Astrocyte (in vitro differentiated cells and primary cell): ENCODE data around the gene TMEM156.

Experiments
- EZH2 ChIP-seq: IDR thresholded peaks from 2 replicates; pipeline ENCODE4 v1.6.1; 2012; ENCODE audit warnings: mild to moderate bottlenecking, low read length, inconsistent platforms; ENCODE audit not compliant: insufficient read depth
- TF ChIP-seq, protein P1 (sequence below): IDR thresholded peaks from 2 replicates; pipeline ENCODE4 v1.5.1; 2011; ENCODE audit warnings: low read depth, mild to moderate bottlenecking, inconsistent platforms, low read length, moderate library complexity; ENCODE audit not compliant: insufficient read depth

- no peak for TF ChIP-seq EZH2
- TF ChIP-seq, protein P1, sequence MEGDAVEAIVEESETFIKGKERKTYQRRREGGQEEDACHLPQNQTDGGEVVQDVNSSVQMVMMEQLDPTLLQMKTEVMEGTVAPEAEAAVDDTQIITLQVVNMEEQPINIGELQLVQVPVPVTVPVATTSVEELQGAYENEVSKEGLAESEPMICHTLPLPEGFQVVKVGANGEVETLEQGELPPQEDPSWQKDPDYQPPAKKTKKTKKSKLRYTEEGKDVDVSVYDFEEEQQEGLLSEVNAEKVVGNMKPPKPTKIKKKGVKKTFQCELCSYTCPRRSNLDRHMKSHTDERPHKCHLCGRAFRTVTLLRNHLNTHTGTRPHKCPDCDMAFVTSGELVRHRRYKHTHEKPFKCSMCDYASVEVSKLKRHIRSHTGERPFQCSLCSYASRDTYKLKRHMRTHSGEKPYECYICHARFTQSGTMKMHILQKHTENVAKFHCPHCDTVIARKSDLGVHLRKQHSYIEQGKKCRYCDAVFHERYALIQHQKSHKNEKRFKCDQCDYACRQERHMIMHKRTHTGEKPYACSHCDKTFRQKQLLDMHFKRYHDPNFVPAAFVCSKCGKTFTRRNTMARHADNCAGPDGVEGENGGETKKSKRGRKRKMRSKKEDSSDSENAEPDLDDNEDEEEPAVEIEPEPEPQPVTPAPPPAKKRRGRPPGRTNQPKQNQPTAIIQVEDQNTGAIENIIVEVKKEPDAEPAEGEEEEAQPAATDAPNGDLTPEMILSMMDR, result no peak
Measured at GRCh38 chr4:38983291-38983690, 48.9 kb downstream of the TMEM156 start.
